Type B pancreatic cell (in vitro differentiated cells): ENCODE measurements around the gene TELO2. TPM values are rescaled to one million over a fixed set of nuclear protein-coding genes. Genes with fewer than 3 reads are reported as not detected.
"Not testable (repeated sequence)": the region's sequence is repeated elsewhere in the genome, so short reads cannot be mapped to it uniquely, and the experiment has no call there.

ENCODE experiments used
- DNase-seq: peaks from one replicate; pipeline ENCODE4 v3.0.0; 2021; ENCODE audit warnings: mixed read lengths; ENCODE audit not compliant: unreplicated experiment; ENCODE audit errors: extremely low spot score
- H3K27ac Mint-ChIP-seq: 2 replicates; pipeline ENCODE4 v1.8.0; 2021; ENCODE audit warnings: mild to moderate bottlenecking, mixed read lengths
- H3K27me3 Mint-ChIP-seq: 2 replicates; pipeline ENCODE4 v1.8.0; 2021; ENCODE audit warnings: mixed read lengths
- H3K36me3 Mint-ChIP-seq: 2 replicates; pipeline ENCODE4 v1.8.0; 2021; ENCODE audit warnings: mixed read lengths
- H3K4me1 Mint-ChIP-seq: one replicate; pipeline ENCODE4 v1.8.0; 2021; ENCODE audit warnings: mixed read lengths; ENCODE audit not compliant: unreplicated experiment
- H3K4me3 Mint-ChIP-seq: 2 replicates; pipeline ENCODE4 v1.8.0; 2021; ENCODE audit warnings: mild to moderate bottlenecking, mixed read lengths
- H3K9me3 Mint-ChIP-seq: 2 replicates; pipeline ENCODE4 v1.8.0; 2021; ENCODE audit warnings: mixed read lengths
- total RNA-seq: library from RNA; stranded (reverse); gene quantifications from 2 replicates; pipeline ENCODE4 v1.2.1, GENCODE V29; 2021; ENCODE audit warnings: low replicate concordance
- TF ChIP-seq, protein P1 (sequence below): fragments of 200-600 bp; sonication (generic); conservative IDR thresholded peaks from 2 replicates; pipeline ENCODE4 v1.5.0; 2021; ENCODE audit warnings: antibody characterized with exemption, mild to moderate bottlenecking

The TELO2 gene
- total RNA-seq, 1 donor from 2014 or later, result 65.4 TPM

DNA sequence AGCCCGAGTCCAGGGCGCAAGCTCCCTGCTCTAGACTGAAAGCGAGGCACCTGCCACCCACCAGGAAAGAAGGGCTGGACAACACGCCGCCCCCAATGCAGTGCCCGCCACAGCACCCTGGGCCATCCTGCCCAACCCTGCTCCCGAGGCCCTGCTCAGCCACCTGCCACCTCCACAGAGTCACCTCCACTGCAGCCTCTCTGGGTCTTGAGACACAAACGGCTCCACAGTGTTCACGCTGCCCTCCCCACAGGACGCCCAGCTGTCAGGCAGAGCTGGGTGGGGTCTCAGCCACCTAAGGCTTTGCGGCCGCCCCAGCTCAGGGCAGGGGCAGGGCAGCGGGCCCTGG is 27.6 kb upstream of the TELO2 start:
- Mint-ChIP-seq H3K27me3 (no peaks in the 10 kb centered on the region), H3K36me3 (no peaks in the 10 kb centered on the region), H3K27ac (no peak overlapping the region), H3K9me3 (no peaks in the 10 kb centered on the region), H3K4me3 (no peak overlapping the region), H3K4me1 (peaks cover 8% of the 10 kb centered on the region)
- TF ChIP-seq, protein P1, sequence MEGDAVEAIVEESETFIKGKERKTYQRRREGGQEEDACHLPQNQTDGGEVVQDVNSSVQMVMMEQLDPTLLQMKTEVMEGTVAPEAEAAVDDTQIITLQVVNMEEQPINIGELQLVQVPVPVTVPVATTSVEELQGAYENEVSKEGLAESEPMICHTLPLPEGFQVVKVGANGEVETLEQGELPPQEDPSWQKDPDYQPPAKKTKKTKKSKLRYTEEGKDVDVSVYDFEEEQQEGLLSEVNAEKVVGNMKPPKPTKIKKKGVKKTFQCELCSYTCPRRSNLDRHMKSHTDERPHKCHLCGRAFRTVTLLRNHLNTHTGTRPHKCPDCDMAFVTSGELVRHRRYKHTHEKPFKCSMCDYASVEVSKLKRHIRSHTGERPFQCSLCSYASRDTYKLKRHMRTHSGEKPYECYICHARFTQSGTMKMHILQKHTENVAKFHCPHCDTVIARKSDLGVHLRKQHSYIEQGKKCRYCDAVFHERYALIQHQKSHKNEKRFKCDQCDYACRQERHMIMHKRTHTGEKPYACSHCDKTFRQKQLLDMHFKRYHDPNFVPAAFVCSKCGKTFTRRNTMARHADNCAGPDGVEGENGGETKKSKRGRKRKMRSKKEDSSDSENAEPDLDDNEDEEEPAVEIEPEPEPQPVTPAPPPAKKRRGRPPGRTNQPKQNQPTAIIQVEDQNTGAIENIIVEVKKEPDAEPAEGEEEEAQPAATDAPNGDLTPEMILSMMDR, result no peak
- peak; percentile 67 for DNase-seq

DNA sequence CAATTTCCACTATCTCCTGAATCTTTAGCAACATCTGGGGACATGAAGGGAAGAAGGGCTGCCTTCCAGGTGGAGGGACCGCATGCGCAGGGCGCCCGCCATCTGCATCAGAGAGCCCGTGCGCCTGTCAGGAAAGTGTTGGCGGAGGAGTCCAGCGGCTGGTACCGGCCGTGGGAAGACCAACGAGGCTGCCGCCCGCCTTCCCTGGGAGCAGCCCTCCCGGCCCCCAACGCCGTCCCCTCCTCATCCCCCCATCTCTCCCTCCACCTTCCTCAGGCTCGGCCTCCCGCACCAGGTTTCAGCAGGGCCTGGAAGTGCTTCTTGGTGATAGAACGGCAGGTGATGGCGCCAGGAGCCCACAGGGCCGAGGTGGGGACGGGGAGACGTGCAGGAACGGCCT is 27.1 kb upstream of the TELO2 start:
- no peaks in the 10 kb centered on the region for H3K36me3 Mint-ChIP-seq
- no peak overlapping the region for H3K4me3 Mint-ChIP-seq
- H3K4me1 Mint-ChIP-seq, result peaks cover 8% of the 10 kb centered on the region
- no peaks in the 10 kb centered on the region for H3K9me3 Mint-ChIP-seq
- no peaks in the 10 kb centered on the region for H3K27me3 Mint-ChIP-seq
- TF ChIP-seq, protein P1, result no peak
- DNase-seq, result peak; percentile 56
- H3K27ac Mint-ChIP-seq, result no peak overlapping the region

DNA sequence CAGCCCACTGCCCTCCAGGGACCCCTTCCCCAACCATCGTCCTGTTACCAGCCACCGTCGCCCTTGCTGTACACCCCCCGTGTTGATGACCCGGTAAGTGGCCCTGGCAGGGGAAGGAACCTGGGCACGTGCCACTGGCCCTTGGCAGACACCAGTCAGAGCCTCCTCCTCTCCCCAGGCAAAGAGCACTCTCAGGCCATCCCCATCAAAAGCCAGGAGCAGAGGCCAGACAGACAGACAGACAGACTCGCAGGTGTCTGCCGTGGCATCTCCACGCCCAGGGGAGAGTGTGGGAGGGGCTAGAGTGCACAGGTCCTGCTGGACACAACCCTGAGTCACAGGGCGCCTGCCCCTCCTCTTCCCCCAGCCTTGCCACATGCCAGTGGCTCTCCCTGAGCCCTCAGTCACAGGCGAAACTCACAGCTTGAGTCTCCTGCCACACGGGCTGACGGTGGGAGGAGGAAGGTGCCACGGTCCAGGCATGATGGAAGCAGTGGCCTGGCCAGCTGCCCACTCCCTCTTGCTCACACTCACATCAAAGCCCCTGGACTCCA is 26.1 kb upstream of the TELO2 start:
- DNase-seq, result peak; percentile 67
- no peaks in the 10 kb centered on the region for H3K27me3 Mint-ChIP-seq
- TF ChIP-seq, protein P1, result no peak
- H3K4me1 Mint-ChIP-seq, result peaks cover 8% of the 10 kb centered on the region
- no peak overlapping the region for H3K27ac Mint-ChIP-seq
- H3K9me3 Mint-ChIP-seq, result no peaks in the 10 kb centered on the region
- no peak overlapping the region for H3K4me3 Mint-ChIP-seq
- H3K36me3 Mint-ChIP-seq, result no peaks in the 10 kb centered on the region

DNA sequence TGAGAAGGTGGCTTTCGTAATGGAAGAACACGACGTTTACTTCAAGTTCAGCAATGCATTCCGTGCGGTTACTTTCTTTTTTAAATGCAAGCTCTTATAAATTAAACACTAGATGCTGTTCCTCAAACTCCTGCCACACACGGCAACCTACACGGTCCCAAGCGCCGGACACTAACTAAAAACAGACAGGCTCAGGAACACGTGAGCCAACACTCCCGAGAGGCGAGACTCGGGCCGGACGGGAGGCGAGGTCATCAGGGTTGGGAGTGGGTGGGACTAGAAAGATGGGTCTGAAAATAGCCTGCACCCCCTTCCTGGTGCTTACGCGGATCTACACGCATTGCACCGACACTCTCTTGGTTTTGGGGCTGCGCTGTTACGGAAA is 24.7 kb upstream of the TELO2 start:
- Mint-ChIP-seq H3K4me1 (peaks cover 13% of the 10 kb centered on the region), H3K27me3 (no peaks in the 10 kb centered on the region), H3K36me3 (no peaks in the 10 kb centered on the region), H3K4me3 (no peak overlapping the region), H3K27ac (no peak overlapping the region), H3K9me3 (no peaks in the 10 kb centered on the region)
- DNase-seq, result no peak
- TF ChIP-seq, protein P1, result no peak

DNA sequence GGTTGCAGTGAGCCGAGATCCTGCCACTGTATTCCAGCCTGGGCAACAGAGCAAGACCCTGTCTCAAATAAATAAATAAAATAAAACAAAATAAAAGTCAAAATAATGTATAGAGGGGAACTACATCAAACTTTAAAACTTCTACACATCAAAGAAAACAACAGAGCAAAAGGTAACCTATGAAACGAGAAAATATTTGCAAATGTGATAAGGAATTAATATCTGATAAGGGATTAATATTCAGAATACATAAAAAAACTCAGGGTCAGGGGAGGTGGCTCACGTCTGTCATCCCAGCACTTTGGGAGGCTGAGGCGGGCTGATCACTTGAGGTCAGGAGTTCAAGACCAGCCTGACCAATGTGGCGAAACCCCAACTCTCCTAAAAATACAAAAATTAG is 24.0 kb upstream of the TELO2 start:
- H3K4me3 Mint-ChIP-seq, result not testable (repeated sequence)

DNA sequence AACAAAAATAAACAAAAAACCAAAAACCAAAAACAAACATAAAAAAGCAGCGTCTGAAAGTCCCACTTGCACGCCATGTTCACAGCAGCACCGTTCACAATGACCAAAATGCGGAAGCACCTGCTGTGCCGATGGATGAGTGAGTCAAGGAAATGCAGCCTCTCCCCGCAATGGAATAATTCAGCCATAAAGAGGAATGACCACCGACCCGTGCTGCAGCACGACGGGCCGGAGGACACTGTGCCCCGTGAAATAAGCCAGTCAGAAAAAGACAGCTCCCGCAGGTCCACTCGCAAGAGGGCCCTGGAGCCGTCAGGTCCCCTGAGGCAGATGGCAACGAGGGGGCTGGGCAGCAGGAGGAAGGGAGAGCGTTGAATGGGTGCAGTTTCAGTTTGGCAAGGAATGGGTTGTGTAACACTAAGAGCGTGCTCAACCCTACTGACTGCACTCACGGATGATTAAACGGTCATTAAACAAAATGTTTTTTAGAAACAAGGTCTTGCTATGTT is 23.4 kb upstream of the TELO2 start:
- H3K36me3 Mint-ChIP-seq, result no peaks in the 10 kb centered on the region
- no peak overlapping the region for H3K4me3 Mint-ChIP-seq
- no peaks in the 10 kb centered on the region for H3K27me3 Mint-ChIP-seq
- H3K4me1 Mint-ChIP-seq, result peaks cover 13% of the 10 kb centered on the region
- H3K9me3 Mint-ChIP-seq, result no peaks in the 10 kb centered on the region
- no peak overlapping the region for H3K27ac Mint-ChIP-seq
- TF ChIP-seq, protein P1, result no peak
- no peak for DNase-seq

More for the DNA sequence above, 24.0 kb upstream of the TELO2 start:
- H3K27ac Mint-ChIP-seq, DNase-seq, H3K9me3 Mint-ChIP-seq, H3K27me3 Mint-ChIP-seq, H3K36me3 Mint-ChIP-seq: not testable (repeated sequence)
- peaks cover 13% of the 10 kb centered on the region for H3K4me1 Mint-ChIP-seq
